Esophagus squamous epithelium (tissue), 5 donors: ENCODE data around the gene INSL3. TPM values are rescaled to one million over a fixed set of nuclear protein-coding genes. Genes with fewer than 3 reads are reported as not detected.

Source experiments
- DNase-seq: peaks from one replicate; lab custom pipeline; 2025; lab: John Stamatoyannopoulos, UW
- H3K27ac ChIP-seq, 4 donors: fragments of 200-600 bp; sonication (generic); one replicate each; pipeline ENCODE4 v1.5.1; 2016 to 2019; ENCODE audit warnings: mild to moderate bottlenecking in 1 of 4
- H3K27me3 ChIP-seq, 4 donors: fragments of 200-600 bp; sonication (generic); 1 replicate in 3 of 4; 2 replicates in 1 of 4; pipeline versions ENCODE4 v1.5.1 to v1.6.0; 2017 to 2021; ENCODE audit warnings: antibody characterized with exemption in 1 of 4
- H3K36me3 ChIP-seq, 3 donors: fragments of 200-600 bp; sonication (generic); one replicate each; pipeline ENCODE4 v1.5.1; 2016 to 2019
- H3K4me1 ChIP-seq, 3 donors: fragments of 200-600 bp; sonication (generic); one replicate each; pipeline ENCODE4 v1.5.1; 2017 to 2019
- H3K4me3 ChIP-seq, 4 donors: fragments of 200-600 bp; sonication (generic); 1 replicate in 3 of 4; 2 replicates in 1 of 4; pipeline ENCODE4 v1.5.1; 2016 to 2019; ENCODE audit warnings: mild to moderate bottlenecking in 2 of 4, moderate library complexity in 1 of 4
- H3K9me3 ChIP-seq, 3 donors: fragments of 200-600 bp; sonication (generic); one replicate each; pipeline ENCODE4 v1.5.1; 2016 to 2019
- CTCF ChIP-seq, 6 experiments: fragments of 450-650 bp in 4 of 6; fragments of 200-600 bp in 2 of 6; sonication (generic) in 2 of 6; IDR thresholded peaks; one replicate each; pipeline ENCODE4 v1.5.1; 2016 to 2019; ENCODE audit warnings: antibody characterized with exemption in 6 of 6, mild to moderate bottlenecking in 4 of 6, moderate library complexity in 4 of 6
- POLR2A ChIP-seq, 4 donors: fragments of 450-650 bp; IDR thresholded peaks; one replicate each; pipeline ENCODE4 v1.6.1; 2017; ENCODE audit warnings: antibody characterized with exemption in 4 of 4, mild to moderate bottlenecking in 4 of 4, moderate library complexity in 3 of 4
- WGBS, 2 donors: methylation state at CpG; one replicate each; pipeline ENCODE4 v1.1.5; 2018; 5-methylcytosine and 5-hydroxymethylcytosine counted together
- intact Hi-C: fragments of 100-400 bp; cut with DNase I; formaldehyde crosslinking; loops from one replicate; pipeline ENCODE4 v1.15.0; 2022
- total RNA-seq, 4 donors: library from RNA; depleted of rRNA; stranded (reverse); fragments of >200 nt; gene quantifications; one replicate each; pipeline ENCODE4 v1.1.0, GENCODE V29; 2016
- donor health status: DM: yes; HTN: yes; CAD: no.

The INSL3 gene
- total RNA-seq, 4 donors from 2014 or later = not detected

- H3K9me3 ChIP-seq = no peaks in the 10 kb centered on the region
- H3K27ac ChIP-seq = no peak overlapping the region
- TF ChIP-seq CTCF (IDR thresholded peaks at IDR 0.05) (peak in 5 of 6 experiments; percentile 22 to 53 (median 28)), POLR2A (IDR thresholded peaks at IDR 0.05) (no peak)
- intact Hi-C loops = no loop called here
- H3K4me3 ChIP-seq = no peak overlapping the region
- WGBS, 2 donors = 68 to 69% methylated on average over 8 to 11 of the region's 16 CpGs
- peaks cover 0 to 19% (median 3%) of the 10 kb centered on the region in 3 donors for H3K4me1 ChIP-seq
- H3K36me3 ChIP-seq = no peaks in the 10 kb centered on the region
- no peak for DNase-seq
- H3K27me3 ChIP-seq = peaks cover 0 to 53% (median 0%) of the 10 kb centered on the region in 4 donors
These were observed 45.9 kb downstream of the INSL3 start for GRCh38 chr19:17775245-17775927.

- no peak overlapping the region for H3K4me3 ChIP-seq
- H3K9me3 ChIP-seq = no peaks in the 10 kb centered on the region
- DNase-seq = no peak
- TF ChIP-seq POLR2A (IDR thresholded peaks at IDR 0.05) (no peak), CTCF (IDR thresholded peaks at IDR 0.05) (no peak)
- peaks cover 0 to 29% (median 0%) of the 10 kb centered on the region in 4 donors for H3K27me3 ChIP-seq
- no peaks in the 10 kb centered on the region for H3K36me3 ChIP-seq
- H3K4me1 ChIP-seq = no peaks in the 10 kb centered on the region
- intact Hi-C loops = no loop called here
- H3K27ac ChIP-seq = no peak overlapping the region
- 91% methylated on average over 4 of the region's 4 CpGs; no CpG with 5 or more reads in 1 of the 2 donors for WGBS, 2 donors
These were observed 49.1 kb downstream of the INSL3 start for GRCh38 chr19:17772172-17772571.

GRCh38 chr19:17770613-17771012 is 50.7 kb downstream of the INSL3 start:
- H3K4me1 ChIP-seq = peaks cover 4 to 10% (median 7%) of the 10 kb centered on the region in 3 donors
- intact Hi-C loops = no loop called here
- H3K9me3 ChIP-seq = no peaks in the 10 kb centered on the region
- peaks cover 0 to 18% (median 0%) of the 10 kb centered on the region in 4 donors for H3K27me3 ChIP-seq
- no peak overlapping the region for H3K4me3 ChIP-seq
- DNase-seq = no peak
- TF ChIP-seq CTCF (IDR thresholded peaks at IDR 0.05) (no peak), POLR2A (IDR thresholded peaks at IDR 0.05) (no peak)
- no peaks in the 10 kb centered on the region for H3K36me3 ChIP-seq
- H3K27ac ChIP-seq = no peak overlapping the region
- WGBS, 2 donors = 80% methylated on average over 2 of the region's 13 CpGs; no CpG with 5 or more reads in 1 of the 2 donors

- peaks cover 4 to 19% (median 7%) of the 10 kb centered on the region in 3 donors for H3K4me1 ChIP-seq
- no peak overlapping the region for H3K4me3 ChIP-seq
- no peak overlapping the region for H3K27ac ChIP-seq
- 23 to 33% methylated on average over 1 of the region's 1 CpG for WGBS, 2 donors
- no peaks in the 10 kb centered on the region for H3K36me3 ChIP-seq
- intact Hi-C loops = no loop called here
- no peak for DNase-seq
- no peaks in the 10 kb centered on the region for H3K9me3 ChIP-seq
- TF ChIP-seq CTCF (IDR thresholded peaks at IDR 0.05) = no peak
- no peak for TF ChIP-seq POLR2A (IDR thresholded peaks at IDR 0.05)
- peaks cover 0 to 4% (median 0%) of the 10 kb centered on the region in 4 donors for H3K27me3 ChIP-seq
These were observed 53.8 kb downstream of the INSL3 start for GRCh38 chr19:17767559-17767958.

- peak; percentile 43 to 83 (median 74) for TF ChIP-seq CTCF (IDR thresholded peaks at IDR 0.05)
- no peak for TF ChIP-seq POLR2A (IDR thresholded peaks at IDR 0.05)
- peaks cover 4 to 19% (median 7%) of the 10 kb centered on the region in 3 donors for H3K4me1 ChIP-seq
- no peak overlapping the region for H3K27ac ChIP-seq
- intact Hi-C loops = no loop called here
- H3K27me3 ChIP-seq = peaks cover 0 to 4% (median 0%) of the 10 kb centered on the region in 4 donors
- no peaks in the 10 kb centered on the region for H3K9me3 ChIP-seq
- WGBS, 2 donors = 29 to 38% methylated on average over 9 to 10 of the region's 29 CpGs
- DNase-seq = no peak
- H3K36me3 ChIP-seq = no peaks in the 10 kb centered on the region
- peak overlapping the region in 2 of 4 donors; percentile 16 to 47 for H3K4me3 ChIP-seq
These were observed 54.7 kb downstream of the INSL3 start for GRCh38 chr19:17766543-17767131.
